Measurements from ENCODE around the gene CHST6. TPM values are rescaled to one million over a fixed set of nuclear protein-coding genes. Genes with fewer than 3 reads are reported as not detected.

Gene CHST6
- total RNA-seq, 1 donor from 2014 or later, result 1.1 TPM

DNA sequence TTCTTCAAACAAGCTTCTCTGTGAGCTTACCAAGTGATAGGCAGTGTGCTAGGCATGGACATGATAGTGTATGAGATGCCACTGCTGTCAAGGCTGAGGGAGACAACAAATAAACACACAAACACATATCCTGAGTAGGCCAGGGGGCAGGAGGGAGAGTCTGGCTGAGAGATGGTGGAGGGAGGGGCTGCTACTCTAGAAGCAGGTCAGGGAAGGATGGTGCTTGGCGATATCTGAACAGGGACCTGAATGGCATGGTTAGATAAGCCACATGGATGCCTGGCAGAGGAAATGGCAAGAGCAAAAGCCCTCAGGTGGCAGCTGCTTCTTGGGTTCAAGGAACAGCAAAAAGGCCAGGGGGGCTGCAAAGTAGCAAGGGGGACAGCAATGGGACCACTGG, 8.6 kb upstream of the CHST6 start:
- no peak for DNase-seq (ENCODE audit: low read depth)

- DNase-seq (ENCODE audit: low read depth), result peak; percentile 60
These were observed 7.8 kb upstream of the CHST6 start for GRCh38 chr16:75502916-75503605.

GRCh38 chr16:75501820-75502219, 6.6 kb upstream of the CHST6 start:
- DNase-seq (ENCODE audit: low read depth), result peak; percentile 50

GRCh38 chr16:75501359-75501758, 6.1 kb upstream of the CHST6 start:
- DNase-seq (ENCODE audit: low read depth), result no peak

GRCh38 chr16:75498605-75499322, 3.5 kb upstream of the CHST6 start:
- DNase-seq (ENCODE audit: low read depth), result peak; percentile 48

GRCh38 chr16:75497558-75497957, 2.3 kb upstream of the CHST6 start:
- DNase-seq (ENCODE audit: low read depth), result no peak

- no peak for DNase-seq (ENCODE audit: low read depth)
These were observed 573 bp downstream of the CHST6 start for GRCh38 chr16:75494661-75495075.

GRCh38 chr16:75494184-75494583, 1.1 kb downstream of the CHST6 start:
- no peak for DNase-seq (ENCODE audit: low read depth)

DNA sequence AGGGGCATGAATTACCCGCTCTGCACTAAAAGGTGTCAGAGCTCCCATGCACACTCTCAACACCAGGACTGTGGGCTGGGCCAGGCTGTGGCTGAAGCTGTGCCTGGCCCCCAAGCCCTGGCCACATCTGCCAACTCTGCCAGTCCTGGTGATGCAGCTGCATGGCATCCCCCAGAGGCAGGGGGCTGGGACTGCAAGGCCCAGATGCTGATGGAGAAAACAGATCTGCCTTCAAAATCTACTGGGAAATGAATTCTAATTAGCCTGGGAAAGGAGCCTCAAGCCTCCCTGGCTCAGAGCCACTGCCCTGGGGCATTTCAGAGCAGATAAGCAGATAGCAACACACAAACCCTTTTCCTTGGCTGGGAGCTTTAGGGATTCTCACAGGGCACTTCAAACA, 3.4 kb downstream of the CHST6 start:
- DNase-seq (ENCODE audit: low read depth), result no peak

DNA sequence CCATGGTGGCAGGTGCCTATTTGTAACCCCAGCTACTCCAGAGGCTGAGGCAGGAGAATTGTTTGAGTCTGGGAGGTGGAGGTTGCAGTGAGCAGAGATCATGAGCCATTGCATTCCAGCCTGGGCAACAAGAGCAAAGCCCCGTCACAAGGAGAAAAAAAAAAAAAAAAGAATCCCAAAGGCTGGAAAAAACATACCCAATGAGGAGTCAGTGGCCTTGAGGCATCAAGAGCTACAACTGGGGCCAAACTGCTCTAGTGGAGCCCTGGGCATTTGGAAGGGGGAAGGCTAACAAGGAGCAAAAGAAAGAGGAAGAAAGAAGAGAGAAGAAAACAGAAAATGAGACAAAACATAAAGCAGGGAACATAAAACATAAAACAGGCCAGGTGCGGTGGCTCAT, 6.9 kb downstream of the CHST6 start:
- no peak for DNase-seq (ENCODE audit: low read depth)

- DNase-seq (ENCODE audit: low read depth), result no peak
These were observed 8.4 kb downstream of the CHST6 start for GRCh38 chr16:75486676-75487313.

DNA sequence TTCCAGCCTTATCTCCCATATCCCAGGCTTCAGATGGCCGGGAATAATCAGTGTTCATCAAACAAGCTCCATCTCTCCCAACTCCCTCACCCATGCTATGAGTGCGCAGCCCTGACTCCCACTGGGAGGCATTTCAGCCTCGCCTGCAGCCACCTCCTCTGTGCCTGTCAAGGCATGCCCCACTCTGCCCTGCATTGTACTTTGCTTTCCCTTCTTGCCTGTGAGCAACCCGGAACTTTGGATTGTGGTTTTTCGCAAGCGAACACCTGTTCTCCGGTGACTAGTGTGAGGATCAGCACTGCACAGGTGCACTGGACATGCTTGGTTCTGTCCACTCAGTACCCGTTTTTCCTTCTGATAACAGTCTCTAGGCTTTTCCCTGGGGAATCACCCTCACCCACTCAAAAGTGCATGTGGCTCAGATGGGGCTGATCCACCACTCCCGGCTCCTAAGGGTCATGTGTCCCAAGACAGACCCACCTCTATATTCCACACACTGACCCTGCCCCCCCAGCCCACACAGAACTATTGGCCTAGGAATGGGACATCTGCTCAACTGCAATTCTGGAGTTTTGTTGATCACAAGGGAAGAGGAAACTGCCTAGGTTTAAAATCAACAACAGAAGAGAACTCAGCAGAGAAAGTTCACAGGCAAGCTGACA, 9.1 kb downstream of the CHST6 start:
- DNase-seq (ENCODE audit: low read depth), result no peak

DNA sequence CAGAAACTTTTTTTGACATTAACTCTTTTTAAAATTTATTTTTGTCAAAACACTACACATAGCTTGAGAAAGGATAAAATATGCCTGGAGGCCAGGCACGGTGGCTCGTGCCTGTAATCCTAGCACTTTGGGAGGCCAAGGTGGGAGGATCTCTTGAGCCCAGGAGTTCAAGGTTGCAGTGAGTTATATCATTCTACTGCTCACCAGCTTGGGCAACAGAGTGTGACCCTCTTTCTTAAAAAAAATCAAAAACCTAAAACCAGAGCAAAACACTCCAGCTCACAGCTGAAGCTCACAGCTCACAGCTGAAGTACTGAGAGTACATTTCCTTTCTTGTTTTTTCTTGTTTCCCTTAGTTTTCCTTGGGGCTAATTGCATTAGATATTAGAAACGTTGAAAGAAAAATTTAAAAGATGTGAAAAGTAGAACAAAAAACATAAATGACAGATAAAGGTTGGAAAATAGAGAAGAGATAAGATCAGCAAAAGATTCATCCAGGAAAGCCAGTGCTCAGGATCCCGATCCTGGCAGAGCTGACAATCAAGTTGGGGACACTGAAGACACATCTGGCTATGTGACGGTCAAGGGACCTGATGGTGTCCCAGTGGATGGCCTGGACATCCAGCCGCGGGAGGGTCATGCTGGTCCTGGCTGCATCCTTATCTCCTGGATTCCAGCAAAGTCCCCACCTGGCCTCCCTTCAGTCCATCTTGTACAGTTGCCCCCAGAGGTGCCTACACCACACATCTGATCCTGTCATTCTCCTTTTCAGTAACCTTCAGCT, 9.8 kb downstream of the CHST6 start:
- peak; percentile 47 for DNase-seq (ENCODE audit: low read depth)

GRCh38 chr16:75483222-75483621, 12.0 kb downstream of the CHST6 start:
- DNase-seq (ENCODE audit: low read depth), result peak; percentile 95

- no peak for DNase-seq (ENCODE audit: low read depth)
These were observed 12.6 kb downstream of the CHST6 start for GRCh38 chr16:75482434-75483205.

GRCh38 chr16:75481475-75481874, 13.8 kb downstream of the CHST6 start:
- no peak for DNase-seq (ENCODE audit: low read depth)

- no peak for DNase-seq (ENCODE audit: low read depth)
These were observed 15.7 kb downstream of the CHST6 start for GRCh38 chr16:75479421-75479990.

DNA sequence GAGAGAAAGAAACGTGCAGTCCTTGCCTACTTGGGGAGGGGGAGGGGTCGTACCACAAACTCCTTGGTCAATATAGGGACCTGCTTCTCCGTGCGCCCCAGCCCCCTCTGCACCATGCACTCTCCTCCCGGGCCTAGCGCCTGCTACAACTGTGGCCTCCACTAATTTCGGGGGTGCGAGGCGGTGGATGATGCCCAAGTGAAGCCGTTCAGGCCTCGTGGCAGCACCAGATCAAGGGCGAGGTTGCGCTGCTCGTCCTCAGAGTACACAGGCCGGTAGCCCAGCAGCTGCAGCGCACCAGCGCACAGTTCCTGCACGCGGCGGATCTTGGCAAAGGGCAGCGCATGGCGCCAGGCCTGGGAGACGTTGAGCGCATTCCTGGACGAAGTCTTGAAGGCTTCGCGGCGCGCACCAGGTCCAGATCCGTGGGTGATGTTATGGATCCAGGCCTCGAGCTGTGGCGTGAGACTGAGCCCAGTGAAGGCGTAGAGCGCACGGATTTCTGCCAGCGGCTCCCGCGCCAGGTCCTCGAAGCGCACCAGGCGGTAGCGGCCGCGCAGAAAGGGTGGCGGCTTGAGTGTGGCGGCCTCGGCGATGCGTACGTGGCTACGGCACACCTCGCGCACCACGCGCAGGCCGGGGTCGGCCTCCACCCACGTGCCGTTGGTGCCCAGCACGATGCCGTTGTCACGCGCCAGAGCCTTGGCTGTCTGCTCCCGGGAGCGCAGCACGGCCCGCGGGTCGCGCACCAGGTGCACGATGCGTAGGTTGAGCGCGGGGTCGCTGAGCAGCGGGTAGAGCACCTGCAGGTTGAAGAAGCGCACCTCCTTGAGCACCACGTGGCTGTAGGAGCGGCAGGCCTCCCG, 16.5 kb downstream of the CHST6 start:
- no peak for DNase-seq (ENCODE audit: low read depth)

DNA sequence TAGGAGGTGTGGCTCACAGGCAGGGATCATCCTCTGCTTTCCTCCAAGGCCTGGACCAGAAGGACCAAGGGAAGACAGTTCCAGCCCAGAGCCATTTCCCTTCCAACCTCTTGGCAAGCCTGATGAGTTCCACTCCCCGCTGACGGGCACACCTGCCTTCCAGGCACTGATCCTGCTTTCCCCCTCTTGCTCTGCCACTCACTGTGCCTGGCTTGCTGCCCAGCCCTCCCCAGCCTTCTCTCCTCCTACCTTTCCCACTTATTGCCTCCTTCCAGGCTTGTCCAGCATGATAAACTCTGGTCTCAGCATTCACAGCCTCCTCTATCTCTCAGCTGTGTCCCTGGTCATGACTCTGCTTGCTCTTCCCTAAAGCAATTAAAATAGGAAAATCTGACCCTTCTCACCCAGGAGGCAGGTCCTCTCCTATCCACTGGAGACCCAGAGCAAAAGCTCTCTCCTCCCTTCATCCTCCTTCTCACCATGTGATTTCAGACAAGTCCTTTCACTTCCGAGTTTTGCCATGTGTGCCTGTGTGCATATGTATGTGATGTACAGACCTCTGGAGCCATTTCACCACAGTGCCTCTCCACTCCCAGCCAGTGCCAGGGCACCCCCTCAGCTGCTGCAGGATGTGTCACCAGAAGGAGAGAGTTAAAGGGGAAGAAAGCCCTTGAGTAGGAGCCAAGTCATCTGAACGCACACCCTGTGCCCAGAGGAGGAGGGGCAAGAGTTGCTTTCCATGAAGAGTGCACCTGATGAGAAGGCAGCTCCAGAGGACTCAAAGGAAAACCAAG, 17.4 kb downstream of the CHST6 start:
- no peak for DNase-seq (ENCODE audit: low read depth)
